CD14-positive monocyte (primary cell): Measurements from ENCODE around the gene KCNT2. TPM values are rescaled to one million over a fixed set of nuclear protein-coding genes. Genes with fewer than 3 reads are reported as not detected.

Source experiments
- DNase-seq, 3 donors: peaks; one replicate each; pipeline ENCODE4 v3.0.0-alpha.2; 2011 to 2022
- H2AFZ ChIP-seq: 2 replicates; pipeline ENCODE4 v1.6.0; 2012; ENCODE audit warnings: mild to moderate bottlenecking, low read depth, low read length, inconsistent platforms; ENCODE audit not compliant: insufficient read depth, poor library complexity, severe bottlenecking
- H3K27ac ChIP-seq, 2 donors: 1 replicate in 1 of 2; 2 replicates in 1 of 2; pipeline ENCODE4 v1.5.1; 2012 to 2013; ENCODE audit warnings: low read length in 2 of 2, control low read depth in 1 of 2, inconsistent platforms in 1 of 2, low read depth in 1 of 2, mild to moderate bottlenecking in 1 of 2
- H3K27me3 ChIP-seq, 2 donors: one replicate each; pipeline versions ENCODE4 v1.6.0 to v1.6.1; 2011 to 2013; ENCODE audit warnings: low read length in 2 of 2; ENCODE audit not compliant: control insufficient read depth in 2 of 2, insufficient read depth in 2 of 2
- H3K36me3 ChIP-seq, 2 donors: replicated peaks in 1 of 2; 1 replicate in 1 of 2; 2 replicates in 1 of 2; pipeline versions ENCODE4 v1.5.1 to v1.6.1; 2012 to 2013; ENCODE audit warnings: low read length in 2 of 2, control low read depth in 1 of 2, inconsistent platforms in 1 of 2, mild to moderate bottlenecking in 1 of 2; ENCODE audit not compliant: insufficient read depth in 2 of 2, control insufficient read depth in 1 of 2
- H3K4me1 ChIP-seq, 2 donors: 1 replicate in 1 of 2; 2 replicates in 1 of 2; pipeline versions ENCODE4 v1.5.1 to v1.6.1; 2012 to 2013; ENCODE audit warnings: low read length in 2 of 2, control low read depth in 1 of 2, inconsistent platforms in 1 of 2, mild to moderate bottlenecking in 1 of 2, moderate library complexity in 1 of 2; ENCODE audit not compliant: insufficient read depth in 2 of 2, control insufficient read depth in 1 of 2
- H3K4me2 ChIP-seq: replicated peaks from 2 replicates; pipeline ENCODE3; 2012; ENCODE audit warnings: low read length, moderate library complexity, mild to moderate bottlenecking; ENCODE audit not compliant: poor library complexity, severe bottlenecking; ENCODE audit errors: extremely low read depth
- H3K4me3 ChIP-seq, 3 experiments: fragments of 200-600 bp in 1 of 3; sonication (generic) in 1 of 3; replicated peaks in 1 of 3; 1 replicate in 2 of 3; 2 replicates in 1 of 3; pipeline ENCODE4 v1.5.1; 2011 to 2013; ENCODE audit warnings: low read length in 3 of 3, mild to moderate bottlenecking in 3 of 3, control low read depth in 2 of 3, low read depth in 2 of 3, inconsistent platforms in 1 of 3, moderate library complexity in 1 of 3
- H3K79me2 ChIP-seq: 2 replicates; pipeline ENCODE4 v1.6.0; 2012; ENCODE audit warnings: mild to moderate bottlenecking, control low read depth, inconsistent platforms, low read length, moderate library complexity; ENCODE audit not compliant: insufficient read depth
- H3K9ac ChIP-seq: 2 replicates; pipeline ENCODE4 v1.6.0; 2017; ENCODE audit warnings: low read length, mild to moderate bottlenecking; ENCODE audit not compliant: insufficient read depth, poor library complexity, severe bottlenecking
- H3K9me3 ChIP-seq, 2 donors: replicated peaks in 1 of 2; 1 replicate in 1 of 2; 2 replicates in 1 of 2; pipeline versions ENCODE4 v1.5.1 to v1.6.1; 2012 to 2013; ENCODE audit warnings: low read length in 2 of 2, control low read depth in 1 of 2; ENCODE audit not compliant: control insufficient read depth in 1 of 2, insufficient read depth in 1 of 2
- H4K20me1 ChIP-seq: 2 replicates; pipeline ENCODE4 v1.6.0; 2012; ENCODE audit warnings: mild to moderate bottlenecking, low read length, control low read depth, moderate library complexity; ENCODE audit not compliant: insufficient read depth
- H3K27ac Mint-ChIP-seq, 7 donors: one replicate each; pipeline ENCODE4 v1.8.0; 2020; ENCODE audit warnings: mild to moderate bottlenecking in 7 of 7, mixed read lengths in 7 of 7, moderate library complexity in 6 of 7, inconsistent platforms in 2 of 7
- H3K27me3 Mint-ChIP-seq, 3 donors: one replicate each; pipeline ENCODE4 v1.8.0; 2021 to 2022; ENCODE audit warnings: low read depth in 3 of 3, mild to moderate bottlenecking in 3 of 3, mixed read lengths in 3 of 3, moderate library complexity in 3 of 3, inconsistent platforms in 1 of 3
- H3K36me3 Mint-ChIP-seq, 2 donors: one replicate each; pipeline ENCODE4 v1.8.0; 2020; ENCODE audit warnings: mixed read lengths in 2 of 2, inconsistent platforms in 1 of 2, mild to moderate bottlenecking in 1 of 2
- H3K4me1 Mint-ChIP-seq: one replicate; pipeline ENCODE4 v1.8.0; 2020; ENCODE audit warnings: mild to moderate bottlenecking, mixed read lengths
- H3K4me3 Mint-ChIP-seq, 2 donors: one replicate each; pipeline ENCODE4 v1.8.0; 2020; ENCODE audit warnings: mild to moderate bottlenecking in 2 of 2, mixed read lengths in 2 of 2, moderate library complexity in 1 of 2
- H3K9me3 Mint-ChIP-seq, 7 donors: one replicate each; pipeline ENCODE4 v1.8.0; 2020 to 2022; ENCODE audit warnings: mixed read lengths in 7 of 7, mild to moderate bottlenecking in 6 of 7, moderate library complexity in 6 of 7, inconsistent platforms in 2 of 7
- WGBS: methylation state at CpG from one replicate; pipeline ENCODE4 v1.1.5; 2013; ENCODE audit warnings: missing lambda C conversion rate; ENCODE audit not compliant: insufficient coverage; 5-methylcytosine and 5-hydroxymethylcytosine counted together
- intact Hi-C, 2 donors: fragments of 100-400 bp; cut with micrococcal nuclease; formaldehyde crosslinking; loops; one replicate each; pipeline versions ENCODE4 v1.15.0 to v1.15.1; 2023
- polyA plus RNA-seq, 3 donors: library from polyadenylated mRNA; depleted of rRNA in 1 of 3; unstranded in 2 of 3; stranded (reverse) in 1 of 3; fragments of 300-500 nt in 2 of 3; fragments of >200 nt in 1 of 3; fragmentation: Illumina TruSeq in 2 of 3; gene quantifications; 1 replicate in 2 of 3; 2 replicates in 1 of 3; pipeline ENCODE4 v1.2.3, GENCODE V29; 2012 to 2021
- TF ChIP-seq, protein P1 (sequence below): fragments of 200-600 bp; IDR thresholded peaks from one replicate; pipeline ENCODE4 v1.8.0; 2022; ENCODE audit warnings: antibody characterized with exemption, mild to moderate bottlenecking

KCNT2 gene
- polyA plus RNA-seq, 3 donors = not detected

DNA sequence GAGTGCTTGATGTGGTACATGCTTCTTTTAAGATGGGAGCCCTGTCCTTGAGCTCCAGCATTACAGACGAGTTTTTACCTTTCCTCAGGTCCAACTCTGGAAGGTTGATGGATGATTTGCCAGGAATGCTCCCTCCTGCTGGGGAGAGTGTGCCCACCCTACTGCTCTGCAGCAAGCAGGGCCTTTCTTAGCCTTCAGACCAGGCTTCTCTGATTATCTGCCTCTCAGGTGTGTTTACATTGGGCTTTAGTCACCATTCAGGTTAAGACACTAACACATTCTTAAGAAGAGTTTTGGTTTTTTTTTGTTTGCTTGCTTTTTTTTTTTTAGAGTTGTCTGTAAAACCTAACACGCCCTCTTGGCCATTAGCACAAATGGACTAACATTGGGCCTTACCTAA lies 301.8 kb downstream of the KCNT2 start:
- Histone ChIP-seq H2AFZ (no peak overlapping the region), H3K36me3 (no peaks in the 10 kb centered on the region)

DNA sequence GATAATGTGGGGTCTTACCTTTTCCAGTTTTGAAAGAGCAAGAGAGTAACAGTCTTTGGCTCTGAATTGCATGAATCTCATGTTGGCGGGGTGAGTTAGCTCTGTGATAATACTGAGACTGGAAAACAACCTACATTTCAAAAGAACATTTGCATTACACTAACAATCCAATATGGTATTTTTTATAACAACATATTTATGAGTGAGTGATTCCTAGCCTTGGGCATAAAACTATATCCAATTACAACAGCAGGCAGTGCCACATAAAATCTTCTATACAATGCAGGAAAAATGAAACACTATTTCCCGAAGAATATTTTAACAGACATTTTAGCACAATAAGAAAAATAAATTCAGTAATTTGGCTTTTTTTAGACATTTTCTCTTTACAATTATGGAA lies 303.0 kb downstream of the KCNT2 start:
- Histone ChIP-seq H3K27me3 (no peaks in the 10 kb centered on the region), H3K27ac (no peak overlapping the region), H3K9me3 (no peaks in the 10 kb centered on the region), H3K36me3 (no peaks in the 10 kb centered on the region), H4K20me1 (no peaks in the 10 kb centered on the region), H3K9ac (no peak overlapping the region), H3K79me2 (no peaks in the 10 kb centered on the region), H3K4me2 (no peak overlapping the region), H2AFZ (no peak overlapping the region), H3K4me1 (no peaks in the 10 kb centered on the region), H3K4me3 (no peak overlapping the region)
- Mint-ChIP-seq H3K4me3 (no peak overlapping the region), H3K27ac (no peak overlapping the region), H3K4me1 (no peaks in the 10 kb centered on the region), H3K27me3 (no peaks in the 10 kb centered on the region), H3K36me3 (no peaks in the 10 kb centered on the region), H3K9me3 (no peaks in the 10 kb centered on the region)
- intact Hi-C loops = no loop called here
- TF ChIP-seq, protein P1, sequence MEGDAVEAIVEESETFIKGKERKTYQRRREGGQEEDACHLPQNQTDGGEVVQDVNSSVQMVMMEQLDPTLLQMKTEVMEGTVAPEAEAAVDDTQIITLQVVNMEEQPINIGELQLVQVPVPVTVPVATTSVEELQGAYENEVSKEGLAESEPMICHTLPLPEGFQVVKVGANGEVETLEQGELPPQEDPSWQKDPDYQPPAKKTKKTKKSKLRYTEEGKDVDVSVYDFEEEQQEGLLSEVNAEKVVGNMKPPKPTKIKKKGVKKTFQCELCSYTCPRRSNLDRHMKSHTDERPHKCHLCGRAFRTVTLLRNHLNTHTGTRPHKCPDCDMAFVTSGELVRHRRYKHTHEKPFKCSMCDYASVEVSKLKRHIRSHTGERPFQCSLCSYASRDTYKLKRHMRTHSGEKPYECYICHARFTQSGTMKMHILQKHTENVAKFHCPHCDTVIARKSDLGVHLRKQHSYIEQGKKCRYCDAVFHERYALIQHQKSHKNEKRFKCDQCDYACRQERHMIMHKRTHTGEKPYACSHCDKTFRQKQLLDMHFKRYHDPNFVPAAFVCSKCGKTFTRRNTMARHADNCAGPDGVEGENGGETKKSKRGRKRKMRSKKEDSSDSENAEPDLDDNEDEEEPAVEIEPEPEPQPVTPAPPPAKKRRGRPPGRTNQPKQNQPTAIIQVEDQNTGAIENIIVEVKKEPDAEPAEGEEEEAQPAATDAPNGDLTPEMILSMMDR = no peak
- no CpG with 5 or more reads among the region's 2 CpGs for WGBS
- no peak for DNase-seq

More for the DNA sequence above, 301.8 kb downstream of the KCNT2 start:
- Mint-ChIP-seq H3K9me3 (no peaks in the 10 kb centered on the region), H3K36me3 (no peaks in the 10 kb centered on the region), H3K27me3 (no peaks in the 10 kb centered on the region), H3K4me1 (no peaks in the 10 kb centered on the region), H3K4me3 (no peak overlapping the region), H3K27ac (no peak overlapping the region)
- Histone ChIP-seq H3K9ac (no peak overlapping the region), H3K79me2 (no peaks in the 10 kb centered on the region), H3K27ac (no peak overlapping the region), H4K20me1 (no peaks in the 10 kb centered on the region), H3K27me3 (no peaks in the 10 kb centered on the region), H3K9me3 (no peaks in the 10 kb centered on the region), H3K4me2 (no peak overlapping the region), H3K4me3 (no peak overlapping the region), H3K4me1 (no peaks in the 10 kb centered on the region)
- intact Hi-C loops = no loop called here
- no peak for DNase-seq
- no CpG with 5 or more reads among the region's 2 CpGs for WGBS
- TF ChIP-seq, protein P1 = no peak
